GM12874 (cell line): ENCODE results near the gene DNAH17.

Source experiments
- TF ChIP-seq, protein P1 (sequence below): IDR thresholded peaks from 2 replicates; pipeline ENCODE4 v1.5.1; 2011; ENCODE audit warnings: low read depth, mild to moderate bottlenecking, control low read depth, low read length, moderate library complexity; ENCODE audit not compliant: insufficient read depth

The DNAH17 gene

DNA sequence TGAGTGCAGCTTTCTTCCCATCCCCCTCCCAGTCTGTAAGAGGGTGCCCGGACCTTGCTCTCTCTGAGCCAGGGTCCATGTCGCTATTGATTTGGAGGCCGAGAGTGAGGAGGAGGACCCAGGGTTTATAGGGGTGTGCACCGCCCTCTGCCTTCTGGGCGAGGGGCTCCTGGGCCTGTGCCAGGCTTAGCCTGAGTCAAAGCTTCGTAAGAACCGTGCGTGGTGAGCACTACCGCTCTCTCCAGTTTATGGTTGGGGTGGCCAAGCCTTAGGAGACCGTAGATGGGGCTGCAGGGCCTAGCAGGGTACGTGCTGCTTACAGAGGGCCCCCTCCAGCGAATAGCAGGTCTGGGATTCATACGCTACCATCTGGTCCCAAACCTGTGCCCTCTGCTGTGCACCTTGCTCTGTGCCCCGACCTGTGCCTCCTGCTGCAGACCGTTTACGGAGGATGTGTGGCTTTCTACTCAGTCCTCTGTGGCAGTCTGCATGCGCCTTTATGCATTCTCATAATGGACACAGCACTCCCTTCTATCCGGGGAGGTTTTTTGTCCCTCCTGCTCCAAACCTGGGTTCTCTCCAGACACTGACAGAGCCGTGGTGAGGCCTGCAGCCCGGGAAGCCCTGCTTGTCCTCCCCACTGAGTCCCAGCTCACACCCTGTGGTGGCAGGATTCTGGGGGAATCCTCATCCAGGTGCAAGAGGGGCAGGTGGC, 144.0 kb downstream of the DNAH17 start:
- TF ChIP-seq, protein P1, sequence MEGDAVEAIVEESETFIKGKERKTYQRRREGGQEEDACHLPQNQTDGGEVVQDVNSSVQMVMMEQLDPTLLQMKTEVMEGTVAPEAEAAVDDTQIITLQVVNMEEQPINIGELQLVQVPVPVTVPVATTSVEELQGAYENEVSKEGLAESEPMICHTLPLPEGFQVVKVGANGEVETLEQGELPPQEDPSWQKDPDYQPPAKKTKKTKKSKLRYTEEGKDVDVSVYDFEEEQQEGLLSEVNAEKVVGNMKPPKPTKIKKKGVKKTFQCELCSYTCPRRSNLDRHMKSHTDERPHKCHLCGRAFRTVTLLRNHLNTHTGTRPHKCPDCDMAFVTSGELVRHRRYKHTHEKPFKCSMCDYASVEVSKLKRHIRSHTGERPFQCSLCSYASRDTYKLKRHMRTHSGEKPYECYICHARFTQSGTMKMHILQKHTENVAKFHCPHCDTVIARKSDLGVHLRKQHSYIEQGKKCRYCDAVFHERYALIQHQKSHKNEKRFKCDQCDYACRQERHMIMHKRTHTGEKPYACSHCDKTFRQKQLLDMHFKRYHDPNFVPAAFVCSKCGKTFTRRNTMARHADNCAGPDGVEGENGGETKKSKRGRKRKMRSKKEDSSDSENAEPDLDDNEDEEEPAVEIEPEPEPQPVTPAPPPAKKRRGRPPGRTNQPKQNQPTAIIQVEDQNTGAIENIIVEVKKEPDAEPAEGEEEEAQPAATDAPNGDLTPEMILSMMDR = no peak

DNA sequence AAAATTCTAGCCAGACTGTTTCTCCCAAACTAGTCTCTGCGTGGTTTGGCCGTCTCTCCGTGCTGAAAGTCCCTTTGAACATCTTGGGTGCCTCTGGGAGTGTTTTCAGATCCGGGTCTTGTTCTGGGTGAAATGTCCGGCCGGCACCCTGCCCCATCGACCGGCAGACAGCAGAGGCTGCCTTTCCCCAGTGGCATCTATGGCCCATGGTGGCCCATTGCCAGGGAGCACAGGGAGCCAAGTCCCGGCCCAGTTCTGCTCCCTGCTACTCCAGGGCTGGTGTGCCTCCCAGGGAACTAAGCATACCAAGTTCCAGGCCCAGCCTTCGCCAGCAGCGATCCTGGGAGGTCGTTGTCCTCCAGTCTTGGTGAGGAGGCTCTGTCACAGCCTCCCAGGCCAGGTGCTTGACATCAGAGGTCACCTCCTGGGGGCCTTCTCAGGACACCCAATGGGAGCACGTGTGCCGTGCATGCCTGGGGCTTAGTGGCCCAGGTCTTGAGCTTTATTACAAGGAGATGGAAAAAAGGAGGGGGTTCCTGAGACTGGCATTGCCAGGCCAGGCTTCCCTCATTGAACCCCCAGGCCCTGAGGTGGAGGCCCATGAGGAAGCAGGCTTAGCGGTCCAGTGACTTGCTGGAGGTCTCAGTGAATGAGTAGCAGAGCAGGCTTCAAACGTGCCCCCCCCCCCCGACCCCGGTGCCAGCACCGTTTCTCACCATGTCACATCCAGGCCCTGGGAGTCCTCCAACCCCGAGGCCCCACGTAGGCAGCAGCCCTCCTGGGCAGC, 144.8 kb downstream of the DNAH17 start:
- TF ChIP-seq, protein P1 = no peak

DNA sequence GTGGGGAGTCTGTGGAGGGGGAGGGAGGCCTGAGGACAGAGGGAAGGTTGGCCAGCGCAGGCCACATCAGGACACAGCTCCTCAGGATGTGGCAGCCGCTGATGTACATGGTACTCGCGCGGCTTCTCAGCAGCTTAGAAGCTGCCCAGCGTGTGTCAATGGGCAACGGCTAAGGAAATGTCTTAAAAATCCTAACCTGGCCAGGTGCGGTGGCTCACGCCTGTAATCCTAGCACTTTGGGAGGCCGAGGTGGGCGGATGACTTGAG, 145.6 kb downstream of the DNAH17 start:
- TF ChIP-seq, protein P1 = no peak

DNA sequence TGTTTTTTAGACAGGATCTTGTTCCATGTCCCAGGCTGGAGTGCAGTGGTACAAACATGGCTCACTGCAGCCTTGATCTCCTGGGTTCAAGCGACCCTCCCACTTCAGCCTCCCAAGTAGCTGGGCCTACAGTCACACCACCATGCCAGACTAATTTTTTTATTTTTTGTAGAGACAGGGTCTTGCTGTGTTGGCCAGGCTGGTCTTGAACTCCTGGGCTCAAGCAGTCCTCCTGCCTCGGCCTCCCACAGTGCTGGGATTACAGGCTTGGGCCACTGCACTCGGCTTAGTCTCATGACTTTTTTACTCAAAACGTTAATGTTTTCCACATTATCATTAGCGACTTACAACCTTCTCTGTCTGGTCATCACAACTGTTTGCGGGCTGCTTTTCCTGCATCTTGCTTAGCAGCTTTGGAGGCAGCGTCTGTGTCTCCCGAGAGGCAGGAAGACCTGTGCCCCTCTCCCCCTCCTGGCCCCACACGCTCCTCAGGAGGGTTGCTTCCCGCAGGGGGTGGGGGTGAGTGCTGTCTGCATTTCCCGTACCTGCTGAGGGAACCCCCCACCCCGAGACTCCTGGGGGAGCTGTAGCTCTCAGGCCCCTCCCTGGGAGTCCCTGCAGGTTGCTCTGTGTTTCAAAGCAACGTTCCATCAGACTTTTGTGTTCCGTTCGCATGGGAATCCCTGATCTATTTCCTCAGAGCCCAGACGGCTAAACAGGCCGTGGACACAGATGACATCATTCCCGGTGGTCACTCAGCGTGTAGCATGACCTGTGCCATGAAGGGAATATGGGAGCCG, 146.1 kb downstream of the DNAH17 start:
- TF ChIP-seq, protein P1 = no peak

DNA sequence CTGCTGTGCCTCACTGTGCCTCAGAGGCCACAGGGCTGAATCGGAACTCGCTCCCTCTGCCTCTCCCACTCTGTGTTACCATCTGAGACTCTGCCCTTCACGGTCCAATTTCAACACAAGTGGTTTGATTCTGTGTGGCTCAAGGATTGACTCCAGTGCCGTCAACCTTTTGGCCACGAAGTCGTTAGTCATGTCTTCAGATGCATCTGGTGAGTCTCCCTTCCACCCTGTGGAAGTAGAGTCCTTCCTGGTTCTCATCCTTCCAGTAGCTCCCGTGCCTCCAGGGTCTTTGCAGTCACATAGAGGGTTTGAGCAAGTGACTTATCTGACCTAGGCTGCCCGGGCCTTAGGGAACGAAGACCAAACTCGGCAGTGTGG, 147.6 kb downstream of the DNAH17 start:
- TF ChIP-seq, protein P1 = no peak

DNA sequence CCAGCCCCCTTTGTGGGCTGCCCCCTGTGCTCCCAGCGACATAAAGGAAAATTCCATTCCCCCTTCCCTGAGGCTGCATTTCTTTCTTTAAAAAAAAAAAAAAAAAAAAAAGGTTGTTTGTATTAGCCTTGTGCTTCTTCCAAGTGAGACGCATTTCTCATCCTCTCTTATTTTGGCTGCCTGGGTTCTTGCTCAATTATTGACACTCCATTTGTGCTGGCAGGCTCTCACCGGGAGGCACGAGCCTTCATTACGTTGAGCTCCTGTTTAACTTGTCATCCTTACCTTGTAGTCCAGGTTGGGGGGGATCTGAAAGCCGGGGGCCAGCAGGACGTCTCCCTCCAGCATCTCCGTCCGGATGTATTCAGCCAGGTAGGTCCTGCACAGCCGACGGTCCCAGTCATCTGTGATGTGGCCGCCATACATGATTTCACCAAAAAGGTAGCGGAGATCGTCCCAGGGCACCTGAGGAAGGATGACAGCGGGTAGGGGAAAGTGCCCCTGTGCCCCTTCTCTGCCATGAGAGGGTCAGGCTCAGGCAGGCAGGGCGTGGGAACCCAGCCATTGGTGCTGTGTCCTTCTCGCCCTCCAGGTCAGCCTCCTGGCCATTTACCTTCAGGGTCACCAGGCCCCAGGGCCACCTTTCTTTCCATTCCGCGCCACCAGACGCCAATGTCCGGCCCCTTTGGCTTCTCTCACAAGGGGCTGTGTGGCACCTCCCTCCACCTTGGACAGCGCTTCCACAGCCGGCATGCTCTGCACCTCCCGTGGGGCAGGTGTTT, 148.2 kb downstream of the DNAH17 start:
- TF ChIP-seq, protein P1 = no peak
